Measurements from ENCODE around the gene ANKRD27. TPM values are rescaled to one million over a fixed set of nuclear protein-coding genes. Genes with fewer than 3 reads are reported as not detected.
A peak's percentile ranks its signal among the peaks of the same experiment; 100 is the strongest.
"Not testable (repeated sequence)": the region's sequence is repeated elsewhere in the genome, so short reads cannot be mapped to it uniquely, and the experiment has no call there.

Gene ANKRD27
- total RNA-seq, 1 experiment from 2014 or later: 33.8 TPM

GRCh38 chr19:32614916-32615315, 60.1 kb downstream of the ANKRD27 start:
- Histone ChIP-seq H3K27me3 (no peaks in the 10 kb centered on the region), H3K27ac (no peak overlapping the region), H3K36me3 (peaks cover 16% of the 10 kb centered on the region), H3K4me3 (no peak overlapping the region), H3K9me3 (replicated peaks) (no peaks in the 10 kb centered on the region), H3K4me1 (no peaks in the 10 kb centered on the region)
- no peak for DNase-seq

- Histone ChIP-seq H3K9me3 (replicated peaks) (no peaks in the 10 kb centered on the region), H3K36me3 (peaks cover 14% of the 10 kb centered on the region), H3K4me1 (no peaks in the 10 kb centered on the region), H3K27ac (no peak overlapping the region), H3K27me3 (no peaks in the 10 kb centered on the region), H3K4me3 (no peak overlapping the region)
- DNase-seq: no peak
Observed at GRCh38 chr19:32613008-32613407, 62.0 kb downstream of the ANKRD27 start.

GRCh38 chr19:32611161-32611560, 63.8 kb downstream of the ANKRD27 start:
- Histone ChIP-seq H3K4me3 (no peak overlapping the region), H3K27ac (no peak overlapping the region), H3K36me3 (peaks cover 14% of the 10 kb centered on the region), H3K9me3 (replicated peaks) (no peaks in the 10 kb centered on the region), H3K4me1 (no peaks in the 10 kb centered on the region), H3K27me3 (no peaks in the 10 kb centered on the region)
- DNase-seq: no peak

- no peak for DNase-seq
- H3K9me3 ChIP-seq (replicated peaks): no peaks in the 10 kb centered on the region
- H3K27ac ChIP-seq: no peak overlapping the region
- no peaks in the 10 kb centered on the region for H3K27me3 ChIP-seq
- H3K4me1 ChIP-seq: no peaks in the 10 kb centered on the region
- peaks cover 15% of the 10 kb centered on the region for H3K36me3 ChIP-seq
- no peak overlapping the region for H3K4me3 ChIP-seq
Observed at GRCh38 chr19:32607479-32607878, 67.5 kb downstream of the ANKRD27 start.

GRCh38 chr19:32606289-32606688, 68.7 kb downstream of the ANKRD27 start:
- H3K27ac ChIP-seq: no peak overlapping the region
- no peak overlapping the region for H3K4me3 ChIP-seq
- H3K4me1 ChIP-seq: no peaks in the 10 kb centered on the region
- H3K27me3 ChIP-seq: no peaks in the 10 kb centered on the region
- peaks cover 15% of the 10 kb centered on the region for H3K36me3 ChIP-seq
- no peak for DNase-seq
- no peaks in the 10 kb centered on the region for H3K9me3 ChIP-seq (replicated peaks)

GRCh38 chr19:32605544-32605943, 69.4 kb downstream of the ANKRD27 start:
- DNase-seq: no peak
- H3K27me3 ChIP-seq: no peaks in the 10 kb centered on the region
- no peaks in the 10 kb centered on the region for H3K4me1 ChIP-seq
- H3K4me3 ChIP-seq: no peak overlapping the region
- peaks cover 11% of the 10 kb centered on the region for H3K36me3 ChIP-seq
- no peaks in the 10 kb centered on the region for H3K9me3 ChIP-seq (replicated peaks)
- no peak overlapping the region for H3K27ac ChIP-seq

- Histone ChIP-seq H3K4me3 (no peak overlapping the region), H3K27ac (no peak overlapping the region), H3K27me3 (no peaks in the 10 kb centered on the region), H3K9me3 (replicated peaks) (no peaks in the 10 kb centered on the region), H3K36me3 (peaks cover 18% of the 10 kb centered on the region), H3K4me1 (no peaks in the 10 kb centered on the region)
- no peak for DNase-seq
Observed at GRCh38 chr19:32603961-32604360, 71.0 kb downstream of the ANKRD27 start.

- no peaks in the 10 kb centered on the region for H3K9me3 ChIP-seq (replicated peaks)
- H3K4me3 ChIP-seq: no peak overlapping the region
- no peaks in the 10 kb centered on the region; the same call in 1 of the 2 replicates for H3K27me3 ChIP-seq
- peak; percentile 40 to 81 for DNase-seq
- H3K36me3 ChIP-seq: peaks cover 49% of the 10 kb centered on the region
- no peak overlapping the region for H3K27ac ChIP-seq
- no peaks in the 10 kb centered on the region for H3K4me1 ChIP-seq
Observed at GRCh38 chr19:32599736-32600157, 75.2 kb downstream of the ANKRD27 start.

- Histone ChIP-seq H3K36me3 (peaks cover 53% of the 10 kb centered on the region), H3K4me3 (no peak overlapping the region), H3K27ac (no peak overlapping the region), H3K9me3 (replicated peaks) (no peaks in the 10 kb centered on the region), H3K27me3 (no peaks in the 10 kb centered on the region; the same call in 1 of the 2 replicates), H3K4me1 (no peaks in the 10 kb centered on the region)
- no peak for DNase-seq
Observed at GRCh38 chr19:32599258-32599657, 75.7 kb downstream of the ANKRD27 start.

- Histone ChIP-seq H3K27ac (no peak overlapping the region), H3K36me3 (peaks cover 54% of the 10 kb centered on the region), H3K27me3 (no peaks in the 10 kb centered on the region; the same call in 1 of the 2 replicates), H3K4me1 (no peaks in the 10 kb centered on the region), H3K9me3 (replicated peaks) (no peaks in the 10 kb centered on the region), H3K4me3 (no peak overlapping the region)
- no peak for DNase-seq
Observed at GRCh38 chr19:32598022-32598421, 77.0 kb downstream of the ANKRD27 start.

GRCh38 chr19:32595491-32595890, 79.5 kb downstream of the ANKRD27 start:
- Histone ChIP-seq H3K4me1 (no peaks in the 10 kb centered on the region), H3K9me3 (replicated peaks) (no peaks in the 10 kb centered on the region), H3K36me3 (peaks cover 56% of the 10 kb centered on the region), H3K27ac (no peak overlapping the region), H3K4me3 (no peak overlapping the region), H3K27me3 (no peaks in the 10 kb centered on the region; the same call in 1 of the 2 replicates)
- no peak for DNase-seq

- Histone ChIP-seq H3K36me3 (peaks cover 49% of the 10 kb centered on the region), H3K4me1 (no peaks in the 10 kb centered on the region), H3K27me3 (no peaks in the 10 kb centered on the region; the same call in 1 of the 2 replicates), H3K27ac (no peak overlapping the region), H3K9me3 (replicated peaks) (no peaks in the 10 kb centered on the region), H3K4me3 (no peak overlapping the region)
- no peak for DNase-seq
Observed at GRCh38 chr19:32594021-32594420, 81.0 kb downstream of the ANKRD27 start.

GRCh38 chr19:32587747-32588504, 87.1 kb downstream of the ANKRD27 start:
- not testable (repeated sequence) for H3K9me3 ChIP-seq (replicated peaks); H3K4me3 ChIP-seq; H3K4me1 ChIP-seq; H3K27me3 ChIP-seq; H3K27ac ChIP-seq; DNase-seq
- H3K36me3 ChIP-seq: peaks cover 56% of the 10 kb centered on the region

GRCh38 chr19:32581705-32582179, 93.2 kb downstream of the ANKRD27 start:
- H3K27ac ChIP-seq: peak overlapping the region; percentile 62
- peak overlapping the region; percentile 98 for H3K4me3 ChIP-seq
- no peaks in the 10 kb centered on the region for H3K4me1 ChIP-seq
- peaks cover 40% of the 10 kb centered on the region for H3K36me3 ChIP-seq
- peak; percentile 32 to 51 for DNase-seq
- H3K27me3 ChIP-seq: no peaks in the 10 kb centered on the region
- no peaks in the 10 kb centered on the region for H3K9me3 ChIP-seq (replicated peaks)

GRCh38 chr19:32580901-32581704, 93.9 kb downstream of the ANKRD27 start, which contains the start of gene PDCD5:
Gene PDCD5, plus strand, starts transcription at chr19:32581190. Its CDS starts 72 bp downstream, at chr19:32581262.
- Histone ChIP-seq H3K4me1 (no peaks in the 10 kb centered on the region), H3K4me3 (peak within 1 kb of the TSS; percentile 98), H3K9me3 (replicated peaks) (no peaks in the 10 kb centered on the region), H3K27me3 (no peaks in the 10 kb centered on the region), H3K27ac (peak within 1 kb of the TSS; percentile 62), H3K36me3 (peaks cover 33% of the 10 kb centered on the region)
- peak; percentile 96 to 97 for DNase-seq
